ENCODE measurements around the gene S100A8.

S100A8 gene

DNA sequence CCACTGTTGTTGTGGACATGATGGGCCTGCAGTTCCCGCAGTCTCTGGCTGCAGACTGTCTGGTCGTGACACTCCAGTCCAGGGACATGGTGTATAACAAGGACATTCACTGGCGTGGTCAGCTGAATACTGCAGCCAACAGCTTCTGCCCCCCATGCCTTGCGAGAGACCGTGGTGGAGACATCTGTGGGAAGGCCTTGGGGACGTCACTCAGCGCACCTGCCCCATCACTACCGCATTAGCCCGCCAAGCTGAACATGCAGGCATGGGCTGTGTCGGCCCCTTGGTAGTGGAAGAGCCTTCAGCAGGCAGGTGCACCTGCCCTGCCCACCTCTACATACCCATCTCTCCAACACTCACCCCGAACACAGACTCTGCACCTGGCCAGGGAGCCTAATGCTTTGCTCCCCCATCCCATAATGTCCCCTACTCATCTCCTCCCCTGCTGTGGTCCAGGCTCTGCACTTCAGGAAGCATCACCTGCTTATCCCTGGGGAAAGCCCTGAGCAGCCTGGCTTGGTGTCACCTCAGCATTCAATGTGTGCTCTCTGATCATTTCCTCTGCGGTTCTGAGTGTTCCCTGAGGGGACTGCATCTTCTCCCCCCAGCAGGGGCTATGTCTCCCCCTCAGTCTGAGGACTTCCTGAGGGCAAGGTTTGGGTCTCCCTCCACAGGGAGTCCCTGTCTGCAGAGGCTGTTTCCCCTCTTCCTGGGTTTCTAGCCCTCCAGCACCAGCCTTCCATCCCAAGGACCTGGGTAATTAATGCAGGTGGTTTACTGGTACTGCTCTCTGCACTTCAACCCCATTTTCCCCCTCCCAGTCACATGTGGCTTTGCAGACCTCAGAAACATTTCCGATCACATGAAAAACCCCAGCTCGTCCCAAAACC, 45.4 kb downstream of the S100A8 start:
- no peak for DNase-seq

DNA sequence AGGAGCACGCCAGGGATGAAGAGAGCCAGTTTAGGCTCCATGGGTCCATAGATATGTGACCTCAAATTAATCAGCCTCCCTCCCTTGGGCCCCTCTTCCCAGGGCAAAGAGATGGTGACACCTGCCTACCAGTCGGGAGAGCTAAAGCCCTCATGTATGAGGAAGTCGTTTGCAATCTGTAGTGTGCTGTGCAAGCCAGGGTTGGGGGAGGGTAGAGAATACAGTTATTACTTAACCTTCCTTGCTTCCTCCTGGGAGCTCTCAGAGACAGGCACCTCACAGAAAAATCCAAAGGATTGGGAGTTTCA, 46.2 kb downstream of the S100A8 start:
- DNase-seq: no peak

DNA sequence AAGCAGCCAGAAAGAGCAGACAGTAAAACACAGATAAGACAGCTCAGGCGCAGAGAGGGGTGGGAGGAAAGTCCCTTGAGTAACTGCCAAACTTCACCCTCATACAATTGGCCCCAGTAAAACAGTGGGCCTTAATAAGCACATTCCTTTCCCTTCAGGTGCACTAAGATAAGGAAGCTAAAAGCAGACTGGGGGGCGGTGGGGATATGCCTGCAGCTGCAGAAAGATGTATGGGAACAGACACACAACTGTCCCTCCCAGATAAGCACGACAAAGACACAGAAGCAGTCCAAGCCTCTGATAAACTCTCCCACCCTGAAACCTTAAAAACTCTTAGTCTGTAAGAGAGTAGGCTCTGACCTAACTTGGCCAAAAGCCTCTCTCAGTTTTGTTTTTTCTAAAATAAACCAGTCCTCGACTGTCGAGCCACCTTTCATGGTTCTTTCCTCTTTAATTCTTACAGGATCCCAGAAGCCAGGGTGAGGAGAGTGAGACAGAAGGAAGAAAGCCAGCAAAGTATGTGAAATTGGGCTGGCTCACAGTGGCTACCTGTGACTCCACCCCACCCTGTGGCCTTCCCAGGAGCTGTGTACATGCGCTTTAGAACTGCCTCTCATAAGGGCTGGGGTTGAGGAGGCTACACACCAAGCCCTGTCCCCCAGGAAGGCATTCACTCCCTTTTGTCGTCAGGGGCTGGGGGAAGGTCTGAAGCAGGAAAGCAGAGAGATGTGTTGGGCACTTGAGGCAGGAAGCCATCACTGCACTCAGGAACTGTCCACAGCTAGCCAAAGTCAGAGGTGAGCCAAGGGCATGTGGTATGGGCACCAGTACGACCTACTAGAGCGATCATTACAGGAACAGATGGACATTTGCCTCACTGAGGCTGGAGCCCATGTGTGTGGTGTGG, 46.8 kb downstream of the S100A8 start:
- DNase-seq: no peak

DNA sequence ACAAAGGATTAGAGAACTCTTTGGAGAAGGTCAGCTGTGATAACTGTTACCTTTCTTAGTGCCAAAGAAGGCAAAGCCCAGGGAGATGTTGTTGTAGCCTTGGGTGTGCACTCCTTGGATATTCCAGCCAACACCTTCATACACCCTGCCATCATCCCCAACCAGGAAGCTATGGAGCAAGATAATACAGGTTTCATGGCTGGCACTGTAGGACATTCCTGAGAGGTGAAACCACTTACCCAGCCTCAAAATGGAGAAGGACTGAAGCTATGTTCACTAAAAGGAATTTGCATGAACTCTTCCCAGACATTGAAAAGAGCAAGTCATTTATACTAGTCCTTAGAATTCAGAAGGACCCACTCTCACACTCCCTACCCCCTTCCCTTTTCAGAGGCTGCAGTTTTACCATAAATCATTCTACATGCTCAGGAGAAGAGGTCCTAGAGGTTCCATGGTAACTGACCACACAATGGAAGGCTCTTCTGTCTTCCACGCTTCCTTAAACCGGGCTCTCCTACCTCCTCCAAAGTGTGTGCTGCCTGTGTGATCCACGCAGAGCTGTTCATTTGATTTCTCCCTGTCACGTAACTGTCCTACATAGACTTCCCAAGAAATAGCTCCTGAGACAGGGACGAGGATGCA, 47.7 kb downstream of the S100A8 start:
- no peak for DNase-seq

DNA sequence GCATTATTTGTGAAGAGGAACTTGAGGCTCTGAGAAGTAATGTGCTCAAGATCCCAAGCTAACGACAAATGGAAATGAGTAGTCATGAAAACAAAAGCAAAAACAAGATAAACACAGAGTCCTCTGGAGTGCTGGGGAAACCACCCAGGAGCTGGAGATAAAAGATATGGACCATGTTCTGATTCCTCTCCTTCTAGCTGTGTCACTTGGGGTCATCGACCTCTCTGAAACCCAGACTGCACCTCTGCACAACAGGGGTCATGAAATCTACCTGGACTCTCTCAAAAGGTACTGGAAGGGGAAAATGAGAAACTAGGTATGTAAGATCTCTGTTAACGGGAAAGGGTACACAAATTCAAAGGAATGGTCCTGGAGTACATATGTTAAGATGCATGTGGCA, 48.7 kb downstream of the S100A8 start:
- DNase-seq: no peak

DNA sequence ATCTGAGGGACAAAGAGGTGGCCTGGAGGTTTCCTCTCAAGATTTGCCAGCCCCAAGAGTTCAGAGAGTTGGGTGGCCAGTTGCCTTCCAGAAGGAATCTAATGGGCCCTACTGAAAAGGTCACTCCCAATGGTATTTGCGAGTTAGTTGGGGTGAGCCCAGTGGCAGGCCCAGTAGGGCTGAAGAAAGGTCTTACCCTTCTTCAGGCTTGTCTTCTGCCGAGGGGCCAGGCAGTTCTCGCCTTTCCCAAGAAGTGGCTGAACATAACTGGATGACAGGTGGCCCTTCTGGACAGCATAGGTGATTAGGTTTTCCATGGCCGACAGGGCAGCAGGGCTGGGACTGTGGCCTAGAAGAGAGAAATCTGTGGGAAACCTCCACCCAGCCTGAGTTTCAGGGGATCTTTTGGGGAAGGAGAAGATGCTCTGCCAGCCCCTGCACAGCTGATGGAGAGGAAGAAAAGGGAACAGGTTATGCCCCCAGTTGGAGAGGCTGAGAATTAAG, 49.4 kb downstream of the S100A8 start:
- DNase-seq: no peak

DNA sequence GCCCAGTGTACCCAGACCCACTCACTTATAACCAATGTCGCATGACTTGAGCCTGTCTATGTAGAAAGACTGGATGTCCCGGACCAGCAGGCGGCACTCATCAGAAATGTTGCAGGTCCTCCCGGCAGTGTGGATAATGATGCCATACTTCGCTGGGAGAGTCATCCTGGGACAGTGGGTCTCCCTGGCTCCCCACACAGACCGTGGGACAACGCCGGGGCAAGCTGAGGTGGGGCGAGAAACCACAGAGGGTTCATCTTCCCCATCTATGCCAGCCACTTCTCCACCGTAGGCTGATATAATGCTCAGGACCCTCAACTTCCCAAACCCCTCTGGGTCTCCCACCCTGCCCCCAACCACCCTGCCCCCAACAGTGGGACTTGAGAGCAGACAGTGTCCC, 50.5 kb downstream of the S100A8 start:
- no peak for DNase-seq

Data from activated gamma-delta T cell (primary cell).